Lung microvascular endothelial cell (primary cell): ENCODE results near the gene CHST11. TPM values are rescaled to one million over a fixed set of nuclear protein-coding genes. Genes with fewer than 3 reads are reported as not detected.
"Not testable (repeated sequence)": the region's sequence is repeated elsewhere in the genome, so short reads cannot be mapped to it uniquely, and the experiment has no call there.

Experiments used
- DNase-seq, 2 donors: peaks; one replicate each; pipeline versions ENCODE4 v3.0.0 to v3.0.0-alpha.2; 2010; ENCODE audit warnings: low read depth in 2 of 2
- total RNA-seq: library from RNA; depleted of rRNA; stranded (reverse); fragments of >200 nt; gene quantifications from 2 replicates; pipeline ENCODE4 v1.2.1, GENCODE V29; 2014

CHST11 gene
- total RNA-seq, 1 donor from 2014 or later: 4.8 TPM

DNA sequence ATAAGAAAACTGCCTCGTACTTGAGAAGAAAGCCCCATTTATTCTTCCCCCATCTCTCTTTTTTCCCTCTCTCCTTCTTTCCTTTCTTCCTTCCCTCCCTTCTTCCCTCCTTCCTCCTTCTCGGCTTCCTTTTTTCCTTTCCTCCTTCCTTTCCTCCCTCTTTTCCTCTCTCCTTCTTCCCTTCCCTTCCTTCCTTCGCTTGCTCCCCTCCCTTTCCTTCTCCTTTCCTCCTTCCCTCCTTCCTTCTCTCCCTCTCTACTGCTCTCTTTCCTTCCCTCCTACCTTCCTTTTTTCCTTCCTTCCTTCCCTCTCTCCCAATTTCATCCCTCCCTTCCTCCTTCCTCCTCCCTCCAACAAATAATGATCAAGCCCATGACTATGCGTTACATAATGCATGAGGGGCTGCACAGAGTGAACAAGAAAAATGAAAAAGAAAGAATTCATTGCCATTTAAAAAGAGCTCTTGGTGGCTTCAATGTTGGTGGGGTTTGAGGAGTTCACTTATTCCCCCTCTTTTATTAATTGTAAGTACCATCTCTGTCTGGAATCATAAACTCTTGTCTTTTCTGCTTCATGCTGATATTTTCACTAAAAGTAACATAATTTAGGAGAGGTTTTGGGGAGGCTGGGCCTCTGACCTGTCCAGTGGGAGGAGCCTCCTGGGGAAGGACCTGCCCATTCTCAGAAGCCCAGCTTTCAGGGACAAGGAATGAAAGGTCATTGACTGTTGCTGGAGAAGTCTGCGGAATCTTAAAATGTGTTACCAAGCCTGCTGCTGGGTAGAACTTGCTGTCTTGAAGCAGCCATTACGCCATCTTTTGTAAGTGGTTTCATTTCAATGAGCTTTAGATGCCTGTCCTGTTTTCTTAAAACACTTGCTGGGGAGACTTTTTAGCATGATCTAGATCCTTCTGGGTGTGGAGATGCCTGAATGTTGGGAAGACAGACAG, 144.3 kb downstream of the CHST11 start:
- no peak for DNase-seq

DNA sequence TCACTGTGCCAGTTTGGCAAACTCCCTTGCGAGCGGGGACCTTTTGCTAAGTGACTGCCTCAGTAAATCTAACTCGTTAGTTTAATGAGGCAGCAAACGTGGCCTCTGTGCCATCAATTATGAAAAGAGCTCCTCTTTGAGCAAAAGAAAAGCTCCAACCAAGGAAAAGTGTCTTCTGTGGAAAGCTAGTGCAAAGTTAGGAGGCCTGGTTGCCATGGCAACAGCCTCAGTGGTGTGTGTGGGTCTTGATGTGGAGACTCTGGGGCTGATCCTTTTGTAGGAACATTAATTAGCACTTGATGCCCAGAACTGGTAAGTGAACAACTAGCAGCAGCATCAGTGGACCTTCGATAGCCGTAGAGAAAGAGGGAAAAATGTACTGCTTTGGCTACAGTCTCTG, 145.7 kb downstream of the CHST11 start:
- DNase-seq: no peak

DNA sequence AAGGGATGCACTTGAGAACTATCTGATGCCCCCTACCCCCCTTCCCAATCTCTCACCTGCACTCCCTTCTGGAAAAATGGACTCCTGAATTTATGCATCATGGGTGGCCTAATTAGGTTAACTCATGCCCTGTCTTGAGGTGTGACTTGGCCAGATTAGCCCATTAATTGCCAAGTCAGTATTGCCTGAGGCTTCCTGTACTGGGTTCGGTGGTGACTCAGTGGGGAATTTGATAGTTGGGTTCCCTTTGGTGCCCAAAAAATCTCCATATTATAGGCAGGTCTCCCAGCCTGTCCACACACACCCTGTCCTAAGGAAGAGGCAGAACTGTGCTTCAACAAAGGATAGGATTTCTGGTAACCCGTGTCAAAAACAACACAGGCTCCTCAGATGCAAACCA, 146.1 kb downstream of the CHST11 start:
- DNase-seq: peak in 1 of 2 donors; percentile 24

DNA sequence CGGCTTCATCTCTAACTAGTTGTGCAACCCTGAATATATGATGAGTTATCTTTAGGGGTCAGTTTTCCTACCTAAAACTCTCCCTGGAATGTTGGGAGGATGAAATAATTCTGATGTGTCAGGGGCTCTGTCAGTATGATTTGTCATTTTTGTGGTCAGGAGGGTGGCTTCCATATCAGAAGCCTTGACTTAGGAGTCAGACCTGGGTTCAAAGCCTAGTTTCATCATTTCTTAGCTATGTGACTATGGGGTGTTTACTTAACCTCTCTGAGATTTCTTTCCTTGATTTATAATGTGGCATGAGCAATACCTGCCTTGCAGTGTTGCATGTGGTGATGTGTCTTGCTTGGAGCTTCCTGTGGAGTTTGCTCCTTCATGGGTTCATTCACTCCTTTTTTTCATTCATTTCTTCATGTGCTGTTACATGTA, 146.8 kb downstream of the CHST11 start:
- DNase-seq: no peak

DNA sequence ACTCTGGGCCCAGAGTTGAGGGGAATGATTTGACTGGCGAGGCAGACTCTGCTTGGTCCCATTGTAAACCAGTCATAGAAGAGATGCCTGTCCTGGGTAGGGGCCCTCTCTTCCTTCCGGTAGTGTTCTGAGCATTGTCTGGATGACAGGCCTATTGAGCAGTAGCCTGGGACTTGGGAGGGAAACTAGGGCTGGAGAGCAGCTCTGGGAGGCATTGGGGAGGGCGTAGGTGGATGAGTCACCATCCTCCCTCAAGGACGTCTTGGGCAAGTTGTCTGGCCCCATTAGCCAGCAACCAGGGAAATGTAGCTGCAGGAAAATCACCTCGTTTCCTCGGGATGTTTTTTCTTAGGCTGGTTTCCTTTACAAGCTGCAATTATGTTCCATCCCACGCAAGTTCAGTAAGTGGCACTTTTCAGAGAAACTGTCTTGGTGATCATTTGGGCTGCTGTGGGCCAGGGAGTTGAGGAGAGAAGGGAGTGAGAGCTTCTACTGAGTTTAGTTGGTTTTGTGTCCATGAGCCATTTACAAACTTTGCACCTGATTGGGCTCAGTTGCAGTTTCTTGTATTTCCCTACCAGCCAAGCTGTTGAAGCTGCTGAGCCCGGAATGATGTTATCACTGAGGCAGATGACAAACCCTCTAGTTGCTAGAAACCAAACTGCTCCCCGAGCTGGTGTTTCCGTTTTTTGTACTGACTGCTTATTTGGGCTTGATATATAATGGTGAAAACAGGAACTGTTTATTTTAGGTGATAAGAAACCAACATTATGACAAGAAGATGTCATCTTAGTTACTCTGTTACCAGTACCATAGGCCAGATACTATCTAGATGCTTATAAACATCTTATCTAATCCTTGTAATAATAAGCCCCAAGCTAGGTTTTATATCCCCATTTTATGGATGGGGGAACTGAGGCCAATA, 147.6 kb downstream of the CHST11 start:
- DNase-seq: peak; percentile 34 to 99

DNA sequence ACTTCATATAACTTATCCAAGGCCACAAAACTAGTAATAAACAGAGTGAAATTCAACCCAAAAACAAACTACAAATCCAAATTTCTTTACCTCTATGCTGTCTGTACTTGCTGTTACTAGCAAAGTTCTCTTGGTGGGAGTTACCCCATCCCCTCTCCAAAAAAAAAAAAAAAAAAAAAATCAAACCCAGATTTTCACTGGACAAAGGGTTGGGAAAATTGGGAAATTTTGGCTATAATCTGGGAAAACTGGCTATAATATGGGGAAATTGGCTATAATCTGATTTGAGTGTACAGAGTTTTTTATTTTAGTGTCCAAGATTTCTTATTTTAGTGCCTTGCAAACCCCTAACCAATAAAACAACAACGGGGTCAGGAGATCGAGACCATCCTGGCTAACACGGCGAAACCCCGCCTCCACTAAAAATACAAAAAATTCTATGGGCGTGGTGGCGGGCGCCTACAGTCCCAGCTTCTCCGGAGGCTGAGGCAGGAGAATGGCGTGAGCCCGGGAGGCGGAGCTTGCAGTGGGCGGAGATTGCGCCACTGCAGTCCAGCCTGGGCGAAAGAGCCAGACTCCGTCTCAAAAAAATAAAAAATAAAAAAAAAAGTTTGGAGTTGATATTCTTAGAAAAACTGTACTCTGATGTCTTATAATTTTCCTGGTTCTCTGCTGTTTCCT, 148.4 kb downstream of the CHST11 start:
- DNase-seq: peak in 1 of 2 donors; percentile 6

DNA sequence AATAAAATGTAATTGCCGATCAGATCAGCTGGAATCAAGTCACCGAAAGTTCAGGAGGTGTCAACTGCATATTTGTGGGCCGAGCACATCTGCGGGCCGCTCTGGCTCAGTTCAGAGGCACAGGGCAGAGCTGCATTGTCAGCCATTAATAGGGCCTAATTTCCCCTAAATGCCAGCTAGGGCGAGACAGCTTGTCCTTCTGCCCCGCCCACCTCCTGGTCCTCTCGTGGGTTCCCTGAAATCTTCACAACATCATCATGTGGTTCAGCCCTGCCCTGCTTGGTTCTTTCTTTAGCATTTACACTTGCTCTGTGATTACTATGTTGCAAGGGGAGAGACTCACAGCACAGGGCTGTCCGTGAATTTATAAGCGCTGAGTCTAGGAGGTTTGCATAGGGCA, 148.9 kb downstream of the CHST11 start:
- DNase-seq: no peak

DNA sequence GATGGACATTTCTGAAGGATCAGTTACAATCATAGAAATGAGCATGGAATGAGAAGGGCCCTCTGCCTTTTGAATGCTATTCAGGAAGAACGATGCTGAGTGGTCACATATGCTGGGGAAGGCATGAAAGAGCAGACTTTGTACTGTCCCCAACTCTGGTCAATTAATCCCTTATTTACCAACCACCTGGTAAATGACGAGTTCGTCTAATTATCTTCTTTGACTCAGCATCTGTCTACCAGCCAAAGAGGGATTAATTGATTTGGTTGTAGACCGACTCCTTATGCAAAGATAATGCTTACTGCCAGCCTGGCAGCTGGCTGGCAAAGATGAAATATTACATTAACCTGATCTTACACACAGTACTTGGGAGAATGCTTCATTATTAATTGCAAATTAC, 152.2 kb downstream of the CHST11 start:
- DNase-seq: no peak

DNA sequence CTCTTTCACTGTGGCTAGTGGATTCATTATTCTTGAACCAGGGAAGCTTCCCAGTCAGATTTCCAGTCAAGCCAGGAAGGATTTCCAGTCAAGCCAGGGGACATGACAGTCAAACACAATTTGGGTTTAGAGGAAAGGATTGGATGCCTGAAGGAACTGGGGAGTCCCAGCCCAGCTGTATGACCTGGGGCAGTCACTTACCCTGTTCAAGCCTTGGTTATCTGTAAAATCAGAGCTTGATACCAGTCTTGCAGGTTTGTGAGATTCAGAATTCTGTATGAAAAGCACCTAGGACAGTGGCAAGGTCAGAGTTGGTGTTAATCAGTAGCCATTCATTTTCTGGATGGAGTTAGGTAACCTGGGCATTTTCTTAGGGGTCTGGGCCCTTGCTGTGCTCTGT, 152.7 kb downstream of the CHST11 start:
- no peak for DNase-seq

DNA sequence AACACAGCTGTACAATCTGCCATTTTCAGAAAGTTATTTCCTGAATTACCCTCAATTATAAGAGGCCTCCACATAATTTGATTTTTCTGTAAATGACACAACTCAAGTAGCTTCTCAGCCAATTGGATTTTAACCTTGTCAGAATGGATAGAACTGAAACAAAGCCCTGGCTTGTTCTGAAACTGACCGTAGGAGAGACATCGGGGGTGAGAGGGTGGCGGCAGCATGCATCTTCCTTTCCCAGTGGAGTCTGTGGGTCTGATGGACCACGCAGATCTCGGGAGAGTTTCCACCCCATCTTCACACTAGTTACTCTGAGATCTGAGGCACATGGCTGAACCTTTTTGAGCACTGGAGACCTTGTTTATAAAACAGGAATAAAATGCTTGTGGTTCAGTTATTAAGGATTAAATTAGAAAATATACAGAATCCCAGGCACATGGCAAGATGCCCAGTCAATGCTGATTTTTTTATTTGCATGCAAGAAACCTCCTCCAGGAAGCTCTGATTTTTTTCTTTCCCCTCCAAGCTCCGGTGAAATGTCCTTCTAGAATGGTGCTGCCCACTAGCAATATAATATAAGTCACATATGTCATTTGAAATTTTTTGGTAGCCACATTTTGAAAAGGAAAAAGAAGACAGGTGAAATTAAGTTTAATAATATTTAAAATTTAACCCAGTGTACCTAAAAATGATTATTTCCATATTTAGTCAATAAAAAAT, 153.9 kb downstream of the CHST11 start:
- DNase-seq: no peak

DNA sequence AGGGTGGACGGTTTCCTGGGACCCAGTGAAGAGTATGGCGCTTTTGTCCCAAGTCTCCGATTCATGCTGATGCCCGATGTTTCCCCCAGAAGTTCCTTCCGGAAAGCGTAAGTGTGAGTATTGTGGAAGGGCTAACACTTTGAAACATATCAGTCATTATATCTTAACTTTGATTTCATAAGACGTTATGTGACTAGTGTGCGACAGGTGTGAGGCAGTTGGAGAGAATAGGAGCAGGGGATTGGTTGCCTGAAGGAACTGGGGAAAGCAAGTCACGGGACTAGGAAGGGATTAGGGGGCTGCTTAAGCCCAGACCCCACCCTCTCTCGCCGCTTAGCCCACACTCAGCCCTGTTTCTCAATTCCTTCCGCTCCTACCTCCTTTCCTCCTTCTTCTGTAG, 154.9 kb downstream of the CHST11 start:
- DNase-seq: no peak

DNA sequence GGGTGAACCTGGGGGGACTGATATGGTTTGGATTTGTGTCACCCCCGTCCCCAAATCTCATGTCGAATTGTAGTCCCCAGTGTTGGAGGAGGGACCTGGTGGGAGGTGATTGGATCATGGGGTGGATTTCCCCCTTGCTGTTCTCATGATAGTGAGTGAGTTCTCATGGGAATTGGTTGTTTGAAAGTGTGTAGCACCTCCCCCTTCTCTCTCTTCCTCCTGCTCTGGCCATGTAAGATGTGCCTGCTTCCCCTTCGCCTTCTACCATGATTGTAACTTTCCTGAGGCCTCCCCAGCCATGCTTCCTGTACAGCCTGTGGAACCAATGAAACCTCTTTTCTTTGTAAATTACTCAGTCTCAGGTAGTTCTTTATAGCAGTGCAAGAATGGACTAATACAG, 156.6 kb downstream of the CHST11 start:
- DNase-seq: not testable (repeated sequence)

DNA sequence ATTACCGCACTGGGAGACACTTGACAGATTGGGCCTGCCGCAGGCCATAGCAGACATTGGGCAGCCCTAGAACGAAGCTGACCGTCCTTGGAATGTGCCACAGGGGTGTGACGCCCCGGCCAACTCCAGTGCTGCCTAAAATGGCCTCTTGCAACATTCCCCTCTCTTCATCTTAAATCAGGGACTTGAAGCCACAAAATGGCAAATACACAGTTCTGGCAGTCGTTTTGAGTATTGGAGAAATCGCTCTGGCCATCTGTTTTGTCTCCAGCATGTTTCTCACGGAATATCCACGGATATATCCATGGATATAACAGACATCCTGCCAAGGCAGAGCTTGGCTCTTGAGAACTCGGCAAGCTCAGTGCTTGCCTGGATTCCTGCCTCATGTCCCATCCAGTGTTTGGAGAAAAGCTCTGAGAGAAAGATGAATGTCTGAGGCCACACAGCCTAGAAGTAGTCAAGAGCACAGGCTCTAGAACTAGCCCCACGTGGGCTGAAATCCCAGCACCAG, 158.4 kb downstream of the CHST11 start:
- no peak for DNase-seq

DNA sequence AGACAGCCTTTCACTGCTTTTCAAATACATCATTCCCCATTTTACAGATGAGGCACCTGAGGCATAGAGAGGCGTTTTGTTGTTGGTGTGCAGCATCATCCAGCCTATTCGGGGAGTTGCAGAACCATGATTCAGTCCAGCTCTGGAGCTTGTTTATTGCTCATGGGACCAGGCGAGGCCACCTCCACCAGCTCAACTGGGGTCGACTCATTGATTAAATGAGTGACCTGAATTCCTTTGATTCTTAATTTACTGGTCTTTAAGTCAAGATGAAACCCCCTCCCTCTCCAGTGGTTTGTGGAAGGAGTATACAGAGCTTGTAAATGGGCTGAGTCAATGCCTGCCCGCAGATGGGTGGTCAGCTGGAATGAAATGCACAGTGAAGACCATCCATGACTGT, 161.9 kb downstream of the CHST11 start:
- DNase-seq: no peak

DNA sequence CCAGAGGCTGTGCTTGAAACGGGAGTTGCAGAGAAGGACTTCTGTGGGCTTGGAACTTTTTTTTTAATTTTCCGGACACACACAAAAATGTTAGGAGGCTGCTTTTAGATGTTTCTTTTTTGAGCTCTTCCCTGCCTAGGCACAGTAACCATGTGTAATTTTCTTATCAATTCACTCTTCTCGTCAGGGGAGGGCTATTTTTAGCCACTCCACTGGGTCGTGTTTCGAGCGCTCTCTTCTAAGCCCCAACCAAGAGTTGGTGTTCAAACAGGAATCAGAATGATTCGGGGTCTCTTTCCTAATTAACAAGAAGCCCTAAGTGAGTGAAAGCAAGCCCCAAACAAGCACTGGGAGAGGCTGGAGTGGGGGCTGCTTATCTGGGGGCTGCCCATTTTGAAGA, 162.6 kb downstream of the CHST11 start:
- no peak for DNase-seq

DNA sequence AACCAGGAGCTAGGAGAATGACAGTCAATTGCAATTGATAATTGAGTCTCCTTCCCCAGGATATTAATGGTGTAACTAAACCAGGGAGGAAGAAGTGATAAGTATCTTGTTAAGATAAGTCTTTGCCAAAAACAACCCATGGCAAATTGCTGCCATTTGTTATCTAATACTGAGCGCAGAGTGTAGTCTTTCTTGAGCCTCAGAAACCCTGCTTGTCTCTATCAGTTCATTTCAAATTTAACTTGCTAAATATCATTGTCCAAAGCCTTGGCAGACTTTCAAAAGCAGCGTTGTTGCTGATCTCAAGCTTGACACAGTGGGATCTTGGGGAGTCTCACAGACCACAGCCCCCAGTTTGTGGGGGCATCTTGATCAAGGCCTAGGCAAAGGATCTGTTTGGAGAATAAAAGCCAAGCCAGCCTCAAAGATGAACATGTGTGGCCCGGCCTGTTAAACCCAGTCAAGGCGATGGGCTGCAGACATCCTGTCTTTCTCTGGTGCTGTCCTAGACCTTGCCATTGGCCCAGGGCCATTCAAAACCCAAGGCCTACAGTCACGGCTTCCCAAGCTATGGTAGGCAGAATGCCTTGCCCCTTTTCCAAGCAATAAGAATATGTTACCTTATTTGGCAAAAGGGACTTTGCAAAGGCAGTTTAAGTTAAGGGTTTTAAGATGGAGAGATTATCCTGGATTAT, 164.2 kb downstream of the CHST11 start:
- no peak for DNase-seq

DNA sequence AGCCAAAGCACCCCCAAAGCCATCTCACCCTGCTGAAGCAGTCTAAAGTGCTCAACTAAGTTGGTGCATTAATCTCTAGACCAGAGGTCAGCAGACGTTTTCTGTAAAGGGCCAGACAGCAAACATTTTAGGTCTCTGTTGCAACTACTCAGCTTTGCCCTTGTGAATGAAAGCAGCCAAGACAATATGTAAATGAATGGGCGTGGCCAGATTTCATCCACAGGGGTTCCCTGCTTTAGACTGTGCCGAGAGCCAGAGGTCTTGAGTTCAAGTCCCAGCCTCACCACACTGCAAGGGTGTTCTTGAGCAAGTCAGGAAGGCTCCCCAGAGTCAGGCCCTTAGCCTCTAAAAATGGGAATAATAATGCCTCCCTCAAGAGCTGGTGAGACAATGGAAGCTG, 166.2 kb downstream of the CHST11 start:
- DNase-seq: no peak

DNA sequence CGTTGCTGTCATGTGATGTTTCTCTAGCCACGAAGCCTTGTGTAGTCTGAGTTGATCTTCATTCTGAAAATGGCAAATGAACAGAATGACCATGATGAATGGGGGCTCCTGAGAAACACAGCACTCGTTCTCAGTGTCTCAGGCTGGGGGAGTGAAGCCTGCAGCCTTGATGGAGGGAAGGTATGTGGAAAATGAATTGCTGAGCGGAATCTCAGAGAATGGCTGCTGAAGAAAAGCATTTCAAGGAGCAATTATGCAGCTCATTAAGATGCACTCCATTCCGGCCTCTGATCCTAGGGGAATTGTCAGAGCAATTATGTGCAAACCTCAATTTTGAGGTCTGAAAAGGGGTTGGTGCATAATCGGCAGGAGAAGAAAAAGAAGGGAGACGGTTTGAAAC, 167.1 kb downstream of the CHST11 start:
- DNase-seq: no peak

DNA sequence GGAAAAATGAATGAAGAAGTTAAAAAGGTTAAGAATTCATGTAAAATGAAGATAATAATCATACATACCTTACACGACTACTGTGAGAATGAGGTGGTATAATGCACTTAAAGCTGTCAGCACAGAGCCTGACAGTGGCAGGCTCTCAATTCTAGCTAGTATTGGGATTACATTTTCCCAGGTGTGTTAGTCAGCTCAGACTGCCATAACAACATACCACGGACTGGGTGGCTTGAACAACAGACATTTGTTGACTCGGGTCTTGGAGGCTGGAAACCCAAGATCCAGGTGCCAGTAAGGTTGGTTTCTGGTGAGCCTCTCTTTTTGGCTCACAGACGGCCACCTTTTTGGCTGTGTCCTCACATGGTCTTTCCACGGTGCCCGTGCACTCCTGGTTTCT, 167.8 kb downstream of the CHST11 start:
- no peak for DNase-seq
